HFFc6 (cell line): Measurements from ENCODE around the gene IGF2. TPM values are rescaled to one million over a fixed set of nuclear protein-coding genes. Genes with fewer than 3 reads are reported as not detected.
A peak's percentile ranks its signal among the peaks of the same experiment; 100 is the strongest.

Experiments
- DNase-seq: peaks from one replicate; pipeline ENCODE4 v3.0.0-alpha.2; 2018
- H3K27ac Mint-ChIP-seq: 2 replicates; pipeline ENCODE4 v1.8.0; 2020; ENCODE audit warnings: mild to moderate bottlenecking, mixed read lengths
- H3K27me3 Mint-ChIP-seq: 2 replicates; pipeline ENCODE4 v1.8.0; 2021; ENCODE audit warnings: mild to moderate bottlenecking, moderate library complexity, mixed read lengths; ENCODE audit not compliant: insufficient read depth
- H3K36me3 Mint-ChIP-seq: 2 replicates; pipeline ENCODE4 v1.8.0; 2021; ENCODE audit warnings: low read depth, mixed read lengths
- H3K4me1 Mint-ChIP-seq: 2 replicates; pipeline ENCODE4 v1.8.0; 2020; ENCODE audit warnings: low read depth, mixed read lengths
- H3K4me3 Mint-ChIP-seq: 2 replicates; pipeline ENCODE4 v1.8.0; 2020; ENCODE audit warnings: mild to moderate bottlenecking, moderate library complexity, mixed read lengths
- H3K9me3 Mint-ChIP-seq: 2 replicates; pipeline ENCODE4 v1.8.0; 2020; ENCODE audit warnings: mild to moderate bottlenecking, mixed read lengths
- total RNA-seq, 6 experiments: library from RNA; stranded (reverse); fragmentation: NEBNext Ultra II Directional; extraction: Animal tissue kit (Norgen Biotek cat#: 25700); gene quantifications; 2 replicates in 1 of 6; 3 replicates in 5 of 6; pipeline ENCODE4 v1.2.3, GENCODE V29; 2021
- TF ChIP-seq, protein P1 (sequence below): fragments of 200-600 bp; sonication (generic); IDR thresholded peaks from 2 replicates; pipeline ENCODE4 v1.5.0; 2021; ENCODE audit warnings: antibody characterized with exemption, mild to moderate bottlenecking

IGF2 gene
- total RNA-seq, 6 experiments from 2014 or later = 0.90 to 2.6 (median 2.0) TPM

DNA sequence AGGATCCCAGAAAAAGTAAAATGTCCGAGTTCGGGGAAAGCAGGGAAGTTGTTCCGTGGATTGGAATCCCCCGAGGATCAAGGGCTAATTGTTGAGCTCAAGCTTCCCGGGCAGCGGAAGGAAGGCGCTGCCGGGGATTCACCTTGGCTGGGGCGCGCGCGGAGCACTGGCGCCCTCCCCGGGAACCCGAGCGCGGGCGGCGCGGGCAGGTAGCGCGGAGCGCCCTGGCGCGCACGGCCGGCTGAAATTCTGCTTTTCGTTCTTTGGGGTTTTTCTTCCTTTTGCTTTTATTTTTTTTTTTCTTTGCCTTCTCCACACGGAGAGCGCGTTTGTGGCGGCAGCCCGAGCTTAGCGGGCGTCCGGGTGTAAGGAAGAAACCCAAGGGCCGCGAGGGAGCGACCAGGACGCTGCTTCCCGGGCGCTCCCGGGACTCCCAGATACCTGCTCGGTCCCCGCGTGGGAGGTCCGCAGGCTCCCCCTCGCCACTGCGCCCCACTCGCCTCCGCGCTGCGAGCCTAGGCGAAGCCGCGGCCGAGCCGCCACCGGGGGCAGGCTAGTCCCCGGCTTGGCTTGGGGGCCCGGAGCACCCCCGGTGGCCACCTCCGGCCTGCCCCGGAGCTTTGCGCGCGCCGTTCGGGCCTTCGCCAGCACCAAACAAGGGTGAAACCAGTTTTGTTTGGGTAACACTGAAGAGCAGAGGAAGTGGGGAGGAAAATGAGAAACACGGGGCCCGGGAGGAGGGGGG, 4.8 kb upstream of the IGF2 start:
- Mint-ChIP-seq H3K36me3 (no peaks in the 10 kb centered on the region), H3K4me1 (peaks cover 15% of the 10 kb centered on the region), H3K4me3 (no peak overlapping the region), H3K9me3 (no peaks in the 10 kb centered on the region), H3K27me3 (peaks cover 55% of the 10 kb centered on the region), H3K27ac (no peak overlapping the region)
- TF ChIP-seq, protein P1, sequence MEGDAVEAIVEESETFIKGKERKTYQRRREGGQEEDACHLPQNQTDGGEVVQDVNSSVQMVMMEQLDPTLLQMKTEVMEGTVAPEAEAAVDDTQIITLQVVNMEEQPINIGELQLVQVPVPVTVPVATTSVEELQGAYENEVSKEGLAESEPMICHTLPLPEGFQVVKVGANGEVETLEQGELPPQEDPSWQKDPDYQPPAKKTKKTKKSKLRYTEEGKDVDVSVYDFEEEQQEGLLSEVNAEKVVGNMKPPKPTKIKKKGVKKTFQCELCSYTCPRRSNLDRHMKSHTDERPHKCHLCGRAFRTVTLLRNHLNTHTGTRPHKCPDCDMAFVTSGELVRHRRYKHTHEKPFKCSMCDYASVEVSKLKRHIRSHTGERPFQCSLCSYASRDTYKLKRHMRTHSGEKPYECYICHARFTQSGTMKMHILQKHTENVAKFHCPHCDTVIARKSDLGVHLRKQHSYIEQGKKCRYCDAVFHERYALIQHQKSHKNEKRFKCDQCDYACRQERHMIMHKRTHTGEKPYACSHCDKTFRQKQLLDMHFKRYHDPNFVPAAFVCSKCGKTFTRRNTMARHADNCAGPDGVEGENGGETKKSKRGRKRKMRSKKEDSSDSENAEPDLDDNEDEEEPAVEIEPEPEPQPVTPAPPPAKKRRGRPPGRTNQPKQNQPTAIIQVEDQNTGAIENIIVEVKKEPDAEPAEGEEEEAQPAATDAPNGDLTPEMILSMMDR = 0 out of 2 replicates have a peak, but pooled peaks have one; percentile 31
- DNase-seq = no peak

DNA sequence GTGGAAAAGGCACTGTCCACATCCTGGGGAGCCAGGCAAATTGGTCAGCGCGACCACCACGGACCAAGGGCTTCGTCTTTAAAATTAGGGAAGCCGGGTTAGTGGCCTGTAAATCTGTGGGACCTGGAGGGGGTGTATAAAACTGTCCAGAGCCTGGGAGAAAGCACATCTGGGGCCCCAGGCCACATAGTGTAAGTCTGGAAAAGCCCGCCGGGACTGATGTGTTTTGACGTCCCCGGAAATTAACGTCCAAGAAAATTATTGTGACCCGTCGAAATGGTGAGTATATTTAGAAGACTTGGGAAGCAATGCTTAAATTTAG, 4.2 kb upstream of the IGF2 start:
- peaks cover 51% of the 10 kb centered on the region for H3K27me3 Mint-ChIP-seq
- no peak for DNase-seq
- no peak overlapping the region for H3K4me3 Mint-ChIP-seq
- TF ChIP-seq, protein P1 = no peak
- H3K27ac Mint-ChIP-seq = no peak overlapping the region
- H3K4me1 Mint-ChIP-seq = peaks cover 15% of the 10 kb centered on the region
- no peaks in the 10 kb centered on the region for H3K36me3 Mint-ChIP-seq
- H3K9me3 Mint-ChIP-seq = no peaks in the 10 kb centered on the region

DNA sequence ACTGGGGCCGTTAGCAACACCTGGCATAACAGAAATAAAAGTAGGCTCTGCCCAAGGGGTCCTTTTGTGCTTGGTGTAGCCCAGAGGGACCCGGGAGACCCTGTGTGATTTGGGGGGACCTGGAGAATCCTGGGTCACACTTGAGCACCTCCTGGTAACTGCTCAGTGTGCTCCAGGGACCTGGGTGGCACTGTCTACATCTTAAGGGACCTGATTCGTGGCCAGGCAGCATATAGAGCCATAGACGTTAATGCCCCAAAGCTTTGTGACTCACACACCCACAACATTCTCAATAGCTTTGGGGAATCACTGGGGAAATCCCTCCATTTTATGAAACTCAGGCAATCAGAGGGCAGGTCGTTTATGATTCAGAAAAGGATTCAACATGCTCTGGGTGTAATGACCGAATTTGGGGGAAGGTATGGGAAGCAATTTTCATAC, 3.6 kb upstream of the IGF2 start:
- peaks cover 49% of the 10 kb centered on the region for H3K27me3 Mint-ChIP-seq
- peak; percentile 30 for DNase-seq
- H3K4me3 Mint-ChIP-seq = no peak overlapping the region
- H3K9me3 Mint-ChIP-seq = no peaks in the 10 kb centered on the region
- H3K36me3 Mint-ChIP-seq = no peaks in the 10 kb centered on the region
- H3K27ac Mint-ChIP-seq = no peak overlapping the region
- TF ChIP-seq, protein P1 = no peak
- H3K4me1 Mint-ChIP-seq = peaks cover 15% of the 10 kb centered on the region

DNA sequence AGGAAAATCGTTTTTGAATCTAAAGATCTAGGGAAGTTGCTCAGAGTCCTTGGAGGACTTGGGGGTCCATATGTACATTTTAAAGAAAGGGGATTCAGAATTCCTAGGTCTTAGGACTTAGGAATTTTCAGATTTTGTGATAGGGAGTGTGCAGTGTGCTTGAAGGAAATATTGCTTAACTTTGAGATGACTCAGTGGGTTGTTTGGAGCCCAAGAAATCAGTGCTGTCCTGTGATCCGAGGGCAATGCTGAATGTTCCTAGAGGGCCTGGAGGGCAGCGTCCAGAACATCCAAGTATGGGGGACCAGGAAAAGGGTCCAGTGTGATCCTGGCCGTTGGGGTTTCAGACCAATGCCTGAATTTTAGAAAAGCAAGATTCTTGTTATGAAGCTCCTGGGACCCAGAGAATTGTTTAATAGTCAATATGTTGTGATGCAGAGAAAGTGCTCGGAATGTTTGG, 3.1 kb upstream of the IGF2 start:
- TF ChIP-seq, protein P1 = no peak
- Mint-ChIP-seq H3K27me3 (peaks cover 53% of the 10 kb centered on the region), H3K9me3 (no peaks in the 10 kb centered on the region), H3K27ac (no peak overlapping the region), H3K4me3 (no peak overlapping the region), H3K4me1 (peaks cover 15% of the 10 kb centered on the region), H3K36me3 (no peaks in the 10 kb centered on the region)
- DNase-seq = peak; percentile 13

DNA sequence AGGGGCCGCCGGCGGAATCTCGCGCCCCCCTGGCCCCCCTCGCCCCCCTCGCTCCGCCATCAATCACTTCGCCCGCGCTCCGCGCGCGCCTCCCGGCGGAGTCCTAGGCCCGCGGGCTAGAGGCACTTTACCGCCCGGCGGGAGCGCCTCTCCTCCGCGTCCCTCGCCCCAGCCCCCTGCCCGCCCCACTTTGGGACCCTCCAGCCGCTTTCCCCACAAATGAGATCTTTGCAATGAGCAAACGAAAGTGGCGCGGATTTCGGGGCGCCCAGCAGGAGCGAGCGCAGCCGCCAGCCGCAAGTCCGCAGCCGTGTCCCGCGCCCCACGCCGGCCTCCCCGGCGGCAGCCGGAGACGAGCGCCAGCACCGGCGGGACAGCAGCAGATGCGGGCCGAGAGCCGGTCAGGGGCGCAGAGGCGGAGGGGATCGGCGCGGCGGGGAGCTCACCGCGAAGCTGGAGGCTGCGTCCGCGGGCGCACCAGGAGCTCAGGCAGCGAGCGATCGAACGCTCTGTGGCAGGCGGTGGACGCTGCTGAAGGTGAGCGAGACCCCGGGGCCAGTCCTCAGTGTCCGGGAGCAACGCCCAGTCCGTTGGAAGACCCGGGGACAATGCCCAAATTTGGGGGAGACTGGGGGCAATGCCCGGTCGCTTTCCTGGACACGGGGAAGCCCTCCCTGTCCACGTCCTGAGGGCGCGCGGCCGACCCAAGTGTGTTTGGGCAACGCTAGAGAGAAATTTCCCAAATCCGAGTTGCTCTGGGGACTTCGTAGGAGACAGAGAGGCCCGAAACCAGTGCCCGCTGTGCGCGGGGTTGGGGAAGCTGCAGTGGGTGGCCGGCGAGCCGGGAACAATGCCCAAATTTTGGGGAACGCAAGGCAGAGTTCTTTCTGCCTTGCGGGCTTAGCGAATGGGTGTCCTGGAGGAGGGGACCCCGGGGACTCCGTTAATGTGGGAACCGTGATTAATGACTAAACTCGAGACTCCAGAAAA, 1.5 kb upstream of the IGF2 start:
- Mint-ChIP-seq H3K9me3 (no peaks in the 10 kb centered on the region), H3K4me1 (peaks cover 15% of the 10 kb centered on the region), H3K27ac (no peak overlapping the region), H3K36me3 (no peaks in the 10 kb centered on the region), H3K4me3 (no peak overlapping the region), H3K27me3 (peaks cover 56% of the 10 kb centered on the region)
- no peak for DNase-seq
- TF ChIP-seq, protein P1 = no peak
